NT2/D1 (cell line): ENCODE measurements around the gene KIAA1586.

Experiments used
- SUZ12 ChIP-seq: IDR thresholded peaks from 2 replicates; pipeline ENCODE4 v1.6.1; 2011; ENCODE audit not compliant: insufficient read length, insufficient read depth; ENCODE audit errors: extremely low read depth
- YY1 ChIP-seq: IDR thresholded peaks from 2 replicates; pipeline ENCODE4 v1.6.1; 2011; ENCODE audit not compliant: insufficient read length, insufficient read depth
- ZNF274 ChIP-seq: IDR thresholded peaks from 2 replicates; pipeline ENCODE4 v1.6.1; 2011; ENCODE audit warnings: mild to moderate bottlenecking, low read depth, low read length

DNA sequence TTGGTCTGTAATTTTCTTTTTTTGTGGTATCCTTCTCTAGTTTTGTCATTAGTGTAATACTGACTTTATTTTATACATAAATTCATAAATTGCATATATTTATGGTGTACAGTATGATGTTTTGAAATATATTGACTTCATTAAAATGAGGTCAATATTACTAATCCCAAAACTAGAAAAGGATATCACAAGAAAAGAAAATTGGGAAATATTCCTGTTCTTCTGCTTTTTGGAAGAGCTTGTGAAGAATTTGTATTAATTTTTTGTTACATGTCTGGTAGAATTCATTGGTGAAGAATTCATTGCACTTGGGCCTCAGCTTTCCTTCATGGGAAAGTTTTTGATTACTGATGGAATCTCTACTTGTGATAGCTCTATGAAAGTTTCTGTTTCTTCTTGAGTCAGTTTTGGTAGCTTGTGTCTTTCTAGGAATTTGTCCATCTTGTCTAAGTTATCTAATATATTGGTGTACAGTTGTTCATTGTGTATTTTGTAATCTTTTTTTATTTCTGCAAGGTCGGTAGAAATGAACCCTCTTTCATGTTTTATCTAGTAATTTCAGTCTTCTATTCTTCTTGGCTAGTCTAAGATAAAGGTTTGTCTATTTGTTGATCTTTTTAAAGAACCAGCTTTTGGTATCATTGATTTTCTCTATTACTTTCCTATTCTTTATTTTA is 32.2 kb downstream of the KIAA1586 start:
- TF ChIP-seq YY1 (no peak), ZNF274 (no peak), SUZ12 (no peak)
